Smooth muscle cell (in vitro differentiated cells): ENCODE measurements around the gene SLC25A41. TPM values are rescaled to one million over a fixed set of nuclear protein-coding genes. Genes with fewer than 3 reads are reported as not detected.

Experiments used
- DNase-seq: peaks from one replicate; lab custom pipeline; 2025; ENCODE audit not compliant: unreplicated experiment; lab: John Stamatoyannopoulos, UW
- H2AFZ ChIP-seq: fragments of 200-600 bp; sonication (generic); 2 replicates; pipeline ENCODE4 v1.6.0; 2016; ENCODE audit warnings: antibody characterized with exemption, low read depth, mild to moderate bottlenecking
- H3F3A ChIP-seq: fragments of 200-600 bp; sonication (generic); 2 replicates; pipeline ENCODE4 v1.6.0; 2017; ENCODE audit warnings: antibody characterized with exemption, low read depth
- H3K27ac ChIP-seq: fragments of 200-600 bp; sonication (generic); 2 replicates; pipeline ENCODE4 v1.5.1; 2016; ENCODE audit warnings: low read depth, mild to moderate bottlenecking
- H3K27me3 ChIP-seq: fragments of 200-600 bp; sonication (generic); 2 replicates; pipeline ENCODE4 v1.6.1; 2016; ENCODE audit warnings: low read depth, mild to moderate bottlenecking
- H3K36me3 ChIP-seq: fragments of 200-600 bp; sonication (generic); 2 replicates; pipeline ENCODE4 v1.5.1; 2016; ENCODE audit warnings: low read depth
- H3K4me1 ChIP-seq: fragments of 200-600 bp; sonication (generic); 2 replicates; pipeline ENCODE4 v1.5.1; 2016; ENCODE audit warnings: low read depth
- H3K4me2 ChIP-seq: fragments of 200-600 bp; sonication (generic); 2 replicates; pipeline ENCODE4 v1.6.0; 2016; ENCODE audit warnings: mild to moderate bottlenecking
- H3K4me3 ChIP-seq: fragments of 200-600 bp; sonication (generic); 2 replicates; pipeline ENCODE4 v1.5.1; 2016; ENCODE audit warnings: mild to moderate bottlenecking
- H3K79me2 ChIP-seq: fragments of 200-600 bp; sonication (generic); 2 replicates; pipeline ENCODE4 v1.6.0; 2016; ENCODE audit warnings: low read depth, mild to moderate bottlenecking
- H3K9ac ChIP-seq: fragments of 200-600 bp; sonication (generic); 2 replicates; pipeline ENCODE4 v1.6.0; 2016; ENCODE audit warnings: low read depth
- H3K9me3 ChIP-seq: fragments of 200-600 bp; sonication (generic); replicated peaks from 2 replicates; pipeline ENCODE4 v1.5.1; 2016; ENCODE audit warnings: low read depth
- H4K20me1 ChIP-seq: fragments of 200-600 bp; sonication (generic); 2 replicates; pipeline ENCODE4 v1.6.0; 2016; ENCODE audit warnings: low read depth
- WGBS: methylation state at CpG from one replicate; pipeline ENCODE4 v1.1.7; 2016; ENCODE audit warnings: low lambda C conversion rate; 5-methylcytosine and 5-hydroxymethylcytosine counted together
- polyA plus RNA-seq: library from polyadenylated mRNA; unstranded; fragments of >200 nt; fragmentation: Nextera tagmentation; extraction: Ambion mirVana; gene quantifications from 2 replicates; pipeline ENCODE4 v1.2.1, GENCODE V29; 2016
- total RNA-seq: library from RNA; depleted of rRNA; stranded (reverse); fragments of >200 nt; gene quantifications from 2 replicates; pipeline ENCODE4 v1.2.3, GENCODE V29; 2014
- TF ChIP-seq, protein P1 (sequence below): fragments of 200-600 bp; sonication (generic); IDR thresholded peaks from 2 replicates; pipeline ENCODE4 v1.5.1; 2017; ENCODE audit warnings: borderline replicate concordance, mild to moderate bottlenecking, antibody characterized with exemption; ENCODE audit not compliant: insufficient read depth, poor library complexity, severe bottlenecking

The SLC25A41 gene
- total and polyA plus RNA-seq, 2 experiments from 2014 or later = 0.30 TPM; not detected in 1

GRCh38 chr19:6415591-6416190 is 17.9 kb downstream of the SLC25A41 start:
- no peak for DNase-seq
- TF ChIP-seq, protein P1, sequence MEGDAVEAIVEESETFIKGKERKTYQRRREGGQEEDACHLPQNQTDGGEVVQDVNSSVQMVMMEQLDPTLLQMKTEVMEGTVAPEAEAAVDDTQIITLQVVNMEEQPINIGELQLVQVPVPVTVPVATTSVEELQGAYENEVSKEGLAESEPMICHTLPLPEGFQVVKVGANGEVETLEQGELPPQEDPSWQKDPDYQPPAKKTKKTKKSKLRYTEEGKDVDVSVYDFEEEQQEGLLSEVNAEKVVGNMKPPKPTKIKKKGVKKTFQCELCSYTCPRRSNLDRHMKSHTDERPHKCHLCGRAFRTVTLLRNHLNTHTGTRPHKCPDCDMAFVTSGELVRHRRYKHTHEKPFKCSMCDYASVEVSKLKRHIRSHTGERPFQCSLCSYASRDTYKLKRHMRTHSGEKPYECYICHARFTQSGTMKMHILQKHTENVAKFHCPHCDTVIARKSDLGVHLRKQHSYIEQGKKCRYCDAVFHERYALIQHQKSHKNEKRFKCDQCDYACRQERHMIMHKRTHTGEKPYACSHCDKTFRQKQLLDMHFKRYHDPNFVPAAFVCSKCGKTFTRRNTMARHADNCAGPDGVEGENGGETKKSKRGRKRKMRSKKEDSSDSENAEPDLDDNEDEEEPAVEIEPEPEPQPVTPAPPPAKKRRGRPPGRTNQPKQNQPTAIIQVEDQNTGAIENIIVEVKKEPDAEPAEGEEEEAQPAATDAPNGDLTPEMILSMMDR = no peak
- 99% methylated on average over 32 of the region's 32 CpGs for WGBS

DNA sequence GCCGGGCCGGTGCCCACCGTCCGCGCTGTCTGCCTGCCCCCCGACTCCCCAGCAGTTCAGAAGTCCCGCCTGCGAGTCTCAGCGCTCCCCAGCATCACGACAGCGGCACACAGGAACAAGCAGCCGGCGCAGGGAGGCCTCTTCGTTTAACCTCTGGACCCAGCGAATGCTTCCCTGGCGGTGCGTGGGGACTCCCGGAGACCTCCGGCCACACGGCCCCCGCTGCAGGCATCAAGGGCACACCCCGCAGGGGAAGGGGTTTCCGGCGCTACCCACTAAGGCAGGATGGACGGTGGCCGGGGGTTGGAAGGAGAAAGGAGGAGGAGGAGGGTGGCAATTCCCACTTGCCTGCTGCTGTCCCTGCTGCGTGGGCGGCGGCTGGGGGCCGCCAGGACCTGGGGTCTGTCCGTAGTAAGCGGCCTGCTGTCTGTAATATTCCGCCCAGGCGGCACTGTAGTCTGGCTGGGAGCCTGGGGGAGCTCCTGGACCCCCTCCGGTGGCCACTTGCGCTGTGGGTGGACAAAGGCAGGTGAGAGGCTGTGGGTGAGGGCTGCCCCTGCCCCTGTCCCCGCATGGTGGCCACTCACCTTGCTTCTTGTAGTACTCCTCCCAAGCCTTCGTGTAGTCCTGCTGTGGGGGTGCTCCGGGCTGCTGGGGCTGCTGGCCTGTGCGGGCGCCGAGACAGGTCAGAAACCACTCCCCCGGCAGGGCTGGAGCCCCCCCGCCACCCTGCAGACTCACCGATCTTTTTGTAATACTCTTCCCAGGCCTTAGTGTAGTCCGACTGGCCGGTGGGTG is 18.6 kb downstream of the SLC25A41 start:
- no peak overlapping the region for H3K27ac ChIP-seq
- H4K20me1 ChIP-seq = peaks cover 30% of the 10 kb centered on the region
- no peak overlapping the region for H3K9ac ChIP-seq
- no peaks in the 10 kb centered on the region for H3K36me3 ChIP-seq
- DNase-seq = no peak
- no peaks in the 10 kb centered on the region for H3K27me3 ChIP-seq
- WGBS = 96% methylated on average over 44 of the region's 47 CpGs
- TF ChIP-seq, protein P1 = no peak
- no peak overlapping the region for H3K4me2 ChIP-seq
- H3K9me3 ChIP-seq = no peaks in the 10 kb centered on the region
- peaks cover 6% of the 10 kb centered on the region for H3K79me2 ChIP-seq
- no peaks in the 10 kb centered on the region for H3K4me1 ChIP-seq
- H2AFZ ChIP-seq = no peak overlapping the region
- no peaks in the 10 kb centered on the region for H3F3A ChIP-seq
- no peak overlapping the region for H3K4me3 ChIP-seq

More at GRCh38 chr19:6415591-6416190, 17.9 kb downstream of the SLC25A41 start:
- H3K27ac ChIP-seq = no peak overlapping the region
- H3K27me3 ChIP-seq = no peaks in the 10 kb centered on the region
- peaks cover 37% of the 10 kb centered on the region for H4K20me1 ChIP-seq
- H3K4me2 ChIP-seq = no peak overlapping the region
- H3K79me2 ChIP-seq = peaks cover 13% of the 10 kb centered on the region
- no peak overlapping the region for H2AFZ ChIP-seq
- no peak overlapping the region for H3K9ac ChIP-seq
- H3K36me3 ChIP-seq = no peaks in the 10 kb centered on the region
- H3K9me3 ChIP-seq = no peaks in the 10 kb centered on the region
- H3K4me1 ChIP-seq = no peaks in the 10 kb centered on the region
- H3K4me3 ChIP-seq = no peak overlapping the region
- no peaks in the 10 kb centered on the region for H3F3A ChIP-seq

DNA sequence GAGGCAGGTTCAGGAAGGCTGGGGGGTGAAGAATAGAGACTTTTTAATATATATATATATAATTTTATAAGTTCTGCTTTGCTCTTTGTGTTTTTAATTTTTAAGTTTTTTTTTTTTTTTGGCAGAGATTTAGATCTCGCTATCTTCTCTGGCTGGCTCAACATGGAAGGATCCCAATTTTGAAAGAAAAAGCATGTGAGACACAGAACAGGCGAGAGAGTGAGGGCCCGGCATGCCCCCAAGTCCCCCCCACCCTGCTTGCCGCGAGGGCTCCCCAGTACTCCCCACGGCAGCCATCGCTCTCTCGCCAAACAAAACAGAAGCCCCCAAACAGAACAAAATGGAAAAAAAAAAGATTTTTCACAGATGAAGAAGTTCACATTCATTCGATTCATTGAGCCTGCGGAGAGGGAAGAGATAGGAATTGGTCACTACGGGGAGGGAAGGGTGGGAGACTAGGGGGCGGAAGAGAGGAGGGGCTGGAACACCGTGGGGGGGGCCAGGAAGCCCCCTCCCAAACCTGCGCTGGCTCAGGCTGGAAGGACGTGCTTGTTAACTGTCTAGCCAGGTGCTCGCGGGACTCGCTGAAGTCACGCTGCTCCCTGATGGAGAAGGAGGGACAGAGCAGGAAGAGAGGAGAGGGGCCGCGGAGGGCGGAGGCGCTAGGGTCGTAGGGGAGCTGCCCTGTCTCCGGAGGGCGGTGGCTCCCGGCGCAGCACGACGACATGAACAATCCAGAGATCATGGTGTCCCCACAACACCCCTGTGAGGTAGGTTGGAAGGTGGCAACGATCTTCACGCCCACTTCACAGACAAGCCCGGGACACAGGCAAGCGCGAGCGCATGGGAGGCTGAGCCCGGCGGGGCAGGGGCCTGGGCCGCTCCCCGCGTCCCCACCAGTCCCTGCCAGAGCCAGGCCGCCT is 19.6 kb downstream of the SLC25A41 start:
- no peaks in the 10 kb centered on the region for H3K36me3 ChIP-seq
- TF ChIP-seq, protein P1 = no peak
- H3K27me3 ChIP-seq = no peaks in the 10 kb centered on the region
- H3K79me2 ChIP-seq = no peaks in the 10 kb centered on the region
- H3K4me2 ChIP-seq = no peak overlapping the region
- peaks cover 20% of the 10 kb centered on the region for H4K20me1 ChIP-seq
- H3F3A ChIP-seq = no peaks in the 10 kb centered on the region
- H3K9ac ChIP-seq = no peak overlapping the region
- no peak for DNase-seq
- no peak overlapping the region for H2AFZ ChIP-seq
- no peaks in the 10 kb centered on the region for H3K9me3 ChIP-seq
- 89% methylated on average over 37 of the region's 42 CpGs for WGBS
- no peaks in the 10 kb centered on the region for H3K4me1 ChIP-seq
- H3K27ac ChIP-seq = no peak overlapping the region
- H3K4me3 ChIP-seq = no peak overlapping the region
